Heart left ventricle (tissue), 16 donors: ENCODE results near the gene RASGEF1C. TPM values are rescaled to one million over a fixed set of nuclear protein-coding genes. Genes with fewer than 3 reads are reported as not detected.

ENCODE experiments used
- ATAC-seq, 4 donors: fragments of 200-7000 bp; cut with Tn5 transposase; one replicate each; pipeline ENCODE4 v1.9.1; 2020 to 2022; ENCODE audit warnings: moderate library complexity in 4 of 4, mild to moderate bottlenecking in 3 of 4, moderate number of reproducible peaks in 1 of 4
- DNase-seq, 5 donors: peaks; one replicate each; pipeline ENCODE4 v3.0.0-alpha.2; 2020
- H3K27ac ChIP-seq, 12 donors: fragments of 200-600 bp; sonication (generic) in 4 of 12; one replicate each; pipeline versions ENCODE4 v1.5.0 to v1.8.0; 2016 to 2022; ENCODE audit warnings: mild to moderate bottlenecking in 2 of 12
- H3K27me3 ChIP-seq, 9 donors: fragments of 200-600 bp; sonication (generic) in 2 of 9; one replicate each; pipeline versions ENCODE4 v1.5.1 to v1.8.0; 2016 to 2022; ENCODE audit warnings: mild to moderate bottlenecking in 3 of 9
- H3K36me3 ChIP-seq, 9 donors: fragments of 200-600 bp; sonication (generic) in 2 of 9; one replicate each; pipeline versions ENCODE4 v1.5.0 to v1.8.0; 2018 to 2022; ENCODE audit warnings: mild to moderate bottlenecking in 2 of 9
- H3K4me1 ChIP-seq, 12 donors: fragments of 200-600 bp; sonication (generic) in 4 of 12; one replicate each; pipeline versions ENCODE4 v1.5.0 to v1.8.0; 2016 to 2022; ENCODE audit warnings: mild to moderate bottlenecking in 3 of 12
- H3K4me3 ChIP-seq, 12 donors: fragments of 200-600 bp; sonication (generic) in 4 of 12; one replicate each; pipeline versions ENCODE4 v1.5.0 to v1.8.0; 2017 to 2022; ENCODE audit warnings: mild to moderate bottlenecking in 9 of 12, moderate library complexity in 4 of 12
- H3K9me3 ChIP-seq, 12 donors: fragments of 200-600 bp; sonication (generic) in 4 of 12; one replicate each; pipeline versions ENCODE4 v1.5.0 to v1.8.0; 2016 to 2022; ENCODE audit warnings: mild to moderate bottlenecking in 1 of 12
- POLR2A ChIP-seq, 2 donors: fragments of 450-650 bp; IDR thresholded peaks; one replicate each; pipeline ENCODE4 v1.6.1; 2017; ENCODE audit warnings: antibody characterized with exemption in 2 of 2, mild to moderate bottlenecking in 2 of 2, moderate library complexity in 2 of 2
- WGBS, 4 donors: extraction: QIAGEN DNeasy Blood & Tissue Kit in 2 of 4; methylation state at CpG; one replicate each; pipeline versions ENCODE4 v1.1.5 to v1.1.7; 2013 to 2018; 5-methylcytosine and 5-hydroxymethylcytosine counted together
- intact Hi-C, 10 donors: fragments of 100-400 bp; cut with DNase I; formaldehyde crosslinking; loops; one replicate each; pipeline versions ENCODE4 v1.11.1 to v1.14.2; 2022
- polyA plus RNA-seq, 2 donors: library from polyadenylated mRNA; stranded (reverse); fragments of 200-250 nt; gene quantifications; one replicate each; pipeline ENCODE4 v1.2.3, GENCODE V29; 2013
- total RNA-seq, 9 donors: library from RNA; depleted of rRNA in 2 of 9; stranded (reverse); fragments of >200 nt in 2 of 9; fragmentation: NEBNext Ultra II Directional in 3 of 9; extraction: Animal tissue kit (Norgen Biotek cat#: 25700) in 3 of 9; gene quantifications; one replicate each; pipeline versions ENCODE4 v1.1.0 to v1.2.4, GENCODE V29; 2016 to 2023
- TF ChIP-seq, protein P1 (sequence below), 12 donors: fragments of 200-600 bp; sonication (generic) in 4 of 12; IDR thresholded peaks; one replicate each; pipeline versions ENCODE4 v1.5.0 to v1.8.0; 2018 to 2022; ENCODE audit warnings: antibody characterized with exemption in 12 of 12, mild to moderate bottlenecking in 5 of 12
- donor health status: ischemic (EF 13 %, LVEDD 7.1; RV severe dilation, severe dysfunction).
- donor health status: healthy with polysubstance abuse.
- donor health status: DM: no; HTN: yes; CAD: no.
- donor health status: DM: no; HTN: no; CAD: no.
- donor health status: ischemic (EF 25% LVEDD 6.9; RV normal size, moderate dysfunction).
- donor health status: ischemic (EF 25% LVEDD 5.7; RV mildly dilated, moderate dysfunction).
- donor health status: healthy.
- donor health status: DM: yes; HTN: yes; CAD: no.
- donor health status: ischemic (EF 35%, LVEDD 5.7; RV mildly dilated, moderate dysfunction).
- donor health status: nonischemic (EF 11% LVEDD 7.7; RV severe dilation, severe dysfunction).
- donor health status: DM: yes; HTN: yes; CAD: no.
- donor health status: PGD.
- donor health status: ischemic (EF 29% LVEDD 5.4; RV normal size, mild dysfunction).
- donor health status: nonischemic (EF 23%, LVEDD 6.1; RV moderate dilation, normal function).

The RASGEF1C gene
- total and polyA plus RNA-seq, 11 donors: 0.14 to 0.75 (median 0.19) TPM; not detected in 4

GRCh38 chr5:180082633-180083420, 126.2 kb downstream of the RASGEF1C start:
- DNase-seq: no peak
- H3K9me3 ChIP-seq: no peaks in the 10 kb centered on the region

DNA sequence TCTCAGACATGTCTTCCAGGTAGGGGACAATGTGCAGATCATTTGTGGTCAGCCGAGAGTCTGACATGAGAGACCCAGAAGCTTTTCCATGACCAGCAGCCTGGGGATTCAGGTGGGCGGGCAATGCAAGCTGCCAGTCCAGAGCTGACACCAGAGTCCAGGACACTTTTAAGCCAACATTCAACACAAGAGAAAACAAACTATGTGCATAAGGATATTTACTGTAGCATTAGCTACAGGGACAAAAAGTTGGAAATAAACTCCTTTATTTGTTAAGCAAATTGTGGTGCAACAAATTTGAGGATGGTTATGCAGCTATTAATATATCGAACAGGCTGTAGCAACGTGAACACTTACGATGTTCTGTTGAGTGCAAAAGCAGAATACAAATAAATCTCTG, 127.5 kb downstream of the RASGEF1C start:
- Histone ChIP-seq H3K4me3 (no peak overlapping the region), H3K27me3 (peaks cover 0 to 18% (median 0%) of the 10 kb centered on the region in 9 donors), H3K27ac (no peak overlapping the region), H3K4me1 (peaks cover 0 to 10% (median 0%) of the 10 kb centered on the region in 12 donors), H3K36me3 (no peaks in the 10 kb centered on the region), H3K9me3 (no peaks in the 10 kb centered on the region)
- TF ChIP-seq POLR2A (IDR thresholded peaks at IDR 0.05): no peak
- TF ChIP-seq, protein P1, sequence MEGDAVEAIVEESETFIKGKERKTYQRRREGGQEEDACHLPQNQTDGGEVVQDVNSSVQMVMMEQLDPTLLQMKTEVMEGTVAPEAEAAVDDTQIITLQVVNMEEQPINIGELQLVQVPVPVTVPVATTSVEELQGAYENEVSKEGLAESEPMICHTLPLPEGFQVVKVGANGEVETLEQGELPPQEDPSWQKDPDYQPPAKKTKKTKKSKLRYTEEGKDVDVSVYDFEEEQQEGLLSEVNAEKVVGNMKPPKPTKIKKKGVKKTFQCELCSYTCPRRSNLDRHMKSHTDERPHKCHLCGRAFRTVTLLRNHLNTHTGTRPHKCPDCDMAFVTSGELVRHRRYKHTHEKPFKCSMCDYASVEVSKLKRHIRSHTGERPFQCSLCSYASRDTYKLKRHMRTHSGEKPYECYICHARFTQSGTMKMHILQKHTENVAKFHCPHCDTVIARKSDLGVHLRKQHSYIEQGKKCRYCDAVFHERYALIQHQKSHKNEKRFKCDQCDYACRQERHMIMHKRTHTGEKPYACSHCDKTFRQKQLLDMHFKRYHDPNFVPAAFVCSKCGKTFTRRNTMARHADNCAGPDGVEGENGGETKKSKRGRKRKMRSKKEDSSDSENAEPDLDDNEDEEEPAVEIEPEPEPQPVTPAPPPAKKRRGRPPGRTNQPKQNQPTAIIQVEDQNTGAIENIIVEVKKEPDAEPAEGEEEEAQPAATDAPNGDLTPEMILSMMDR (IDR thresholded peaks at IDR 0.05): no peak
- WGBS, 4 donors: 88 to 95% (median 90%) methylated on average over 5 of the region's 5 CpGs
- intact Hi-C loops: loop anchor here in 1 of 10 donors (10.0 kb wide), 1 partner anchor 177 kb away; the partner anchor contains the start of gene TBC1D9B
- ATAC-seq (no peak), DNase-seq (no peak)

More at GRCh38 chr5:180082633-180083420, 126.2 kb downstream of the RASGEF1C start:
- TF ChIP-seq POLR2A (IDR thresholded peaks at IDR 0.05): no peak
- TF ChIP-seq, protein P1 (IDR thresholded peaks at IDR 0.05): no peak
- ATAC-seq: no peak
- no peak overlapping the region for H3K27ac ChIP-seq
- no peaks in the 10 kb centered on the region for H3K36me3 ChIP-seq
- intact Hi-C loops: loop anchor here in 1 of 10 donors (10.0 kb wide), 1 partner anchor 178 kb away; the partner anchor contains the start of gene TBC1D9B
- peaks cover 0 to 10% (median 0%) of the 10 kb centered on the region in 12 donors for H3K4me1 ChIP-seq
- no peak overlapping the region for H3K4me3 ChIP-seq
- H3K27me3 ChIP-seq: peaks cover 0 to 18% (median 0%) of the 10 kb centered on the region in 9 donors
- whole genome bisulfite sequencing, 4 donors: 65 to 69% (median 68%) methylated on average over 13 to 17 of the region's 17 CpGs

DNA sequence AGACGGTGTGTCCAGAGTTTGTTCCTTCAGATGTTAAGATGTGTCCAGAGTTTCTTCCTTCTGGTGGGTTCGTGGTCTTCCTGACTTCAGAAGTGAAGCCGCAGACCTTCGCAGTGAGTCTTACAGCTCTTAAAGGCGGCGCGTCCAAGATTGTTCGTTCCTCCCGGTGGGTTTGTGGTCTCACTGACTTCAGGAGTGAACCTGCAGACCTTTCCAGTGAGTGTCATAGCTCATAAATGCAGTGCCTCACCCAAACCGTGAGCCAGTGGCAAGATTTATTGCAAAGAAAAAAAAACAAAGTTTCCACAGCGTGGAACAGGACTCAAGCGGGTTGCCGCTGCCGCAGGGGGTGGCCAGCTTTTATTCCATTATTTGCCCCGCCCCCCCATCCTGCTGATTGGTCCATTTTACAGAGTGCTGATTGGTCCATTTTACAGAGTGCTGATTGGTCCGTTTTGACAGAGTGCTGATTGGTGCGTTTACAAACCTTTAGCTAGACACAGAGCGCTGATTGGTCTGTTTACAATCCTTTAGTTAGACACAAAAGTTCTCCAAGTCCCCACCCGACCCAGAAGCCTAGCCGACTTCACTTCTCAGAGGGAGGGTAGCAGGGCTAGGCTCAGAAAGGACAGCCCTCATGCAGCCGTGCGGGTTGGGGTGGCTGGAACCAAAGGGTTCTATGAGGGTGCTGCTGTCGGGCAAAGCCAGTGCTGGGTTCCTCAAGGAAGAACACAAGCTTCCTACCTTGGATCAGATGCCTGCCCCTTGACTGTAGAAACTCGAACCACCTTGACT, 128.3 kb downstream of the RASGEF1C start:
- H3K36me3 ChIP-seq: no peaks in the 10 kb centered on the region
- no peaks in the 10 kb centered on the region for H3K9me3 ChIP-seq
- 86 to 91% (median 89%) methylated on average over 23 to 24 of the region's 24 CpGs for WGBS, 4 donors
- ATAC-seq: no peak
- H3K27ac ChIP-seq: no peak overlapping the region
- intact Hi-C loops: loop anchor here in 1 of 10 donors (10.0 kb wide), 1 partner anchor 176 kb away; the partner anchor contains the start of gene TBC1D9B
- DNase-seq: no peak
- TF ChIP-seq, protein P1 (IDR thresholded peaks at IDR 0.05): no peak
- TF ChIP-seq POLR2A (IDR thresholded peaks at IDR 0.05): no peak
- peaks cover 0 to 18% (median 0%) of the 10 kb centered on the region in 9 donors for H3K27me3 ChIP-seq
- H3K4me3 ChIP-seq: peak overlapping the region in 1 of 12 donors; percentile 8
- peaks cover 0 to 10% (median 0%) of the 10 kb centered on the region in 12 donors for H3K4me1 ChIP-seq
